ENCODE results near the gene NKAPD1.
A peak's percentile ranks its signal among the peaks of the same experiment; 100 is the strongest.
"Not testable (repeated sequence)": the region's sequence is repeated elsewhere in the genome, so short reads cannot be mapped to it uniquely, and the experiment has no call there.

Gene NKAPD1

DNA sequence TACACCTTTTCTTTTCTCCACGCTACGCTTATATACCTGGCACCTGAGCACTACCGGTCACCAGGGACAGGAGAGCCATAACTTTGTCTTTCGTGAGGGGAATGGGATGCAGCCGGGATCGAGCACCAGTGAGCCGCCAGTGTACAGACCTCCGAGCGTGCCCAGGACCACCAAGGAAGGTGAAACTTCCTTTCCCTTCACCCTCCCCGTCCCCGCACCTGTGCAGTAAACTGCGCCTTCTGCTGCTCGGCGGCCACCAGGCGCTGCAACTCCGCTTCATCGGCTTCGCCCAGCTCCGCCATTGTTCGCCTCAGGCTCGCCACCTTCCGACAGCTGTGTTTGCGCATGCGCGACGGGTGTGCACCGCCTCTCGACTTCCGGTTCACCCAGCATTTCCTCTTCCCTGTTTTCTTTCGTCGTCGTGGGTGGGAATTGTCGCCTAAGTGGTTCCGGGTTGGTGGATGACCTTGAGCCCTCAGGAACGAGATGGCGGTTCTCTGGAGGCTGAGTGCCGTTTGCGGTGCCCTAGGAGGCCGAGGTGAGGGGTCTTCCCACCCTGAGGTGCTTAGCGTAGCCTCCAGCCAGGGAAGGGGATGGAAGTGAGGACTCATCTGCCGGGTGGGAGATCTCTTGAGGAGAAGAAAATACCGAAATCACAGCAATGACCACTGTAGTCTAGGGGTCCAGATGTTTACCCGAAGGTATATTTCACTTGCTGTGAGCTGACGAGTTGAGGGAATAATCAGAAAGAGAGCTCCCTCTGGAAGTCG is 12.5 kb downstream of the NKAPD1 start, which contains the start of the genes SDHD and TIMM8B:
Gene SDHD (plus strand): TSS at position 452 of the 770 bp plus-strand sequence. CDS start 35 bp downstream, at position 487.
Gene TIMM8B (minus strand): TSS at position 335 of the 770 bp plus-strand sequence. CDS start 33 bp downstream, at position 302.
- Histone ChIP-seq H3K4me3 (ENCODE audit: insufficient read depth, low read depth, low read length) (peak within 1 kb of the TSS; percentile 99), H3K4me1 (ENCODE audit: control insufficient read depth, insufficient read depth, low read length) (peaks cover 9% of the 10 kb centered on the region), H3K9me3 (ENCODE audit: control insufficient read depth, low read length) (no peaks in the 10 kb centered on the region), H3K36me3 (ENCODE audit: control insufficient read depth, insufficient read depth, low read length) (peaks cover 29% of the 10 kb centered on the region), H3K27ac (ENCODE audit: insufficient read depth, low read depth, low read length, poor library complexity, severe bottlenecking) (peak within 1 kb of the TSS; percentile 19), H3K27me3 (ENCODE audit: control insufficient read depth, insufficient read depth, low read length, poor library complexity, severe bottlenecking) (no peaks in the 10 kb centered on the region)
- WGBS, 2 experiments = 0% methylated on average over 45 of the region's 45 CpGs

DNA sequence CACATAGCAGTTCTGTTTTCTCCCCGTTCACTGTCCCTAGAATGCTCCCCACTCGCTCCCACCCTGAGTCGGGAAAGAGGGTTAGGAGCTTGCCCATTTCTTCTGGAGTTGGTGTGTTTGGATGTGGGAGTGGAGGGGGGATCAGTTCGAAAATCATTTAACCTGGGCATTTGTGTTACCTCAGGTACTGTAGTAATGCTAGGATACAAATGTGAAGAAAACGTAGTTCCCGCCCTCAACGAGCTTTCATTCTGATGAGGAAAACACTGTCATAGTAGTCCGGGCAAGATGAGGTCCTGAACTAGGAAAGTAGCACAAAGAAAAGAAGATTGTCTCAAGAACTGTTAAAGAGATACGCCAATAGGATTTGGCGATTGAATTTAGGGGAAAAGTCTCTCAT is 13.1 kb downstream of the NKAPD1 start:
- Histone ChIP-seq H3K36me3 (ENCODE audit: control insufficient read depth, insufficient read depth, low read length) (peaks cover 29% of the 10 kb centered on the region), H3K27ac (ENCODE audit: insufficient read depth, low read depth, low read length, poor library complexity, severe bottlenecking) (peak overlapping the region; percentile 19), H3K4me1 (ENCODE audit: control insufficient read depth, insufficient read depth, low read length) (peaks cover 9% of the 10 kb centered on the region), H3K4me3 (ENCODE audit: insufficient read depth, low read depth, low read length) (peak overlapping the region; percentile 99), H3K9me3 (ENCODE audit: control insufficient read depth, low read length) (no peaks in the 10 kb centered on the region), H3K27me3 (ENCODE audit: control insufficient read depth, insufficient read depth, low read length, poor library complexity, severe bottlenecking) (no peaks in the 10 kb centered on the region)
- WGBS, 2 experiments = 22 to 23% methylated on average over 10 of the region's 10 CpGs

DNA sequence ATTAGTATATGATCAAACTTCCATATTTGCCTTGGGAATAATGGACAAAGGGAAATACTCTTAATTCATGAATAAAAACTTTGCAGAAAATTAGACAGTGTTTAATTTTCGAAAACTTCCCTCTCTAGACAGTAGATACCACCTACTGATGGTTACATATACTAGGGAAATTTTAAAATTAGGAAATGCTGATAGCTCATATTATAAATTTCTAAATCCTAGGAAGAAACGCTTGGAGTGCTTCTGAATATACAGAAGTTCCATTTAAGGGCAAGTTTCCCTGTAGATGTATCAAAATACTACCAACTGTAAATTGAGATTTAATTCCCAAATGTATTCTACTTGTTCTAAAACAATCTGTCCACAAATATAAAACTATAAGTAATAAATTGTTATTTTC is 21.2 kb downstream of the NKAPD1 start:
- 92% methylated on average over 1 of the region's 2 CpGs; no CpG with 5 or more reads in 1 of the 2 experiments for WGBS, 2 experiments
- not testable (repeated sequence) for H3K4me1 ChIP-seq (ENCODE audit: control insufficient read depth, insufficient read depth, low read length); H3K9me3 ChIP-seq (ENCODE audit: control insufficient read depth, low read length); H3K27ac ChIP-seq (ENCODE audit: insufficient read depth, low read depth, low read length, poor library complexity, severe bottlenecking); H3K27me3 ChIP-seq (ENCODE audit: control insufficient read depth, insufficient read depth, low read length, poor library complexity, severe bottlenecking); H3K4me3 ChIP-seq (ENCODE audit: insufficient read depth, low read depth, low read length)
- H3K36me3 ChIP-seq (ENCODE audit: control insufficient read depth, insufficient read depth, low read length) = peaks cover 23% of the 10 kb centered on the region

DNA sequence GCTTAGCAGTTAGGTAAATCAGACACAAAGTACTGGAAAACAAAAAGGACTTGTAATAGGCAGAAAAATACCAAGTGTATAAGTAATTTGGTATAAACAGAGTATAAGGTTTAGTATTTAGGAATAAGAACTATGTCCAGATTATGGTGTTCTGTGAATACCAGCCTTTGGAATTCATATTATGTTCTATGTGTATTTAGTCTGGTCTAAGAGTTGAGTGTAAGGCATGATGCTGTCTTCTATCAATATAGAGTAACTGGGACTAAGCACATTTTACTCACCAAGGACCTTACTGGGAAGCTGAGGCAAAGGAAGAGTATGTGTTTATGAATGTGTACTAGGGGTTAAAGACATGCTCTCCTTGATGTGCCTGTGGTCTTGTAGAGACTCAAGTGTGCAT is 22.1 kb downstream of the NKAPD1 start:
- no peaks in the 10 kb centered on the region for H3K27me3 ChIP-seq (ENCODE audit: control insufficient read depth, insufficient read depth, low read length, poor library complexity, severe bottlenecking)
- H3K4me1 ChIP-seq (ENCODE audit: control insufficient read depth, insufficient read depth, low read length) = no peaks in the 10 kb centered on the region
- peaks cover 21% of the 10 kb centered on the region for H3K36me3 ChIP-seq (ENCODE audit: control insufficient read depth, insufficient read depth, low read length)
- H3K9me3 ChIP-seq (ENCODE audit: control insufficient read depth, low read length) = no peaks in the 10 kb centered on the region
- no peak overlapping the region for H3K27ac ChIP-seq (ENCODE audit: insufficient read depth, low read depth, low read length, poor library complexity, severe bottlenecking)
- no peak overlapping the region for H3K4me3 ChIP-seq (ENCODE audit: insufficient read depth, low read depth, low read length)

DNA sequence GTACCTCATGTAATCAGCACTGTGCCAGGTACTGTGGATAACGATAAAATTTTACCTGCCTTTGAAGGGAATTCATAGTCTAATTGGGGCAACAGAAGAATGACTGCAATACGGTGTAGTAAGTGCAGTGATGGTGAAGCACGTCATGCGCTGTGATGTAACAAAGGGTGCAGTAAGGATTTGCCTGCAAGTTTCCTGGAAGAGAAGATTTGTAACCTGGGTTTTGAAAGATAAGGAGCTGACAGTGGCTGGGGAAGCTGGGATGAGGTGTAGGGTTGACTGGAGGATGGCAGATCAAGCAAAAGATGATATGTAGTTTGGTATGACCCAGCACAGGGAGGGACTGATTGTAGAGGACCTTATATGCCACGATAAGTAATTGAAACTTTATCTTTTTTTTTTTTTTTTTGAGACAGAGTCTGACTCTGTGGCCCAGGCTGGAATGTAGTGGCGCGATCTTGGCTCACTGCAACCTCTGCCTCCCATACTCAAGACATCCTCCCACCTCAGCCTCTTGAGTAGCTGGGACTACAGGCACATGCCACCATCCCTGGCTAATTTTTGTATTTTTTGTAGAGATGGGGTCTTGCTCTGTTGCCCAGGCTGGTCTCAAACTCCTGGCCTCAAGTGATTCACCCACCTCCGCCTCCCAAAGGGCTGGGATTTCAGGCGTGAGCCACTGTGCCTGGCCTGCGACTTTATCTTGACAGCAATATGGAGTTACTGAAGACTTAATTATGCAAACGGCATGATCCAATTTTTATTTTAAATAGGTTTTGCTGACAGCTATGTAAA is 23.8 kb downstream of the NKAPD1 start:
- Histone ChIP-seq H3K36me3 (ENCODE audit: control insufficient read depth, insufficient read depth, low read length) (peaks cover 13% of the 10 kb centered on the region), H3K4me3 (ENCODE audit: insufficient read depth, low read depth, low read length) (no peak overlapping the region), H3K4me1 (ENCODE audit: control insufficient read depth, insufficient read depth, low read length) (no peaks in the 10 kb centered on the region), H3K9me3 (ENCODE audit: control insufficient read depth, low read length) (no peaks in the 10 kb centered on the region), H3K27ac (ENCODE audit: insufficient read depth, low read depth, low read length, poor library complexity, severe bottlenecking) (no peak overlapping the region), H3K27me3 (ENCODE audit: control insufficient read depth, insufficient read depth, low read length, poor library complexity, severe bottlenecking) (no peaks in the 10 kb centered on the region)
- WGBS, 2 experiments = 91 to 95% methylated on average over 11 of the region's 11 CpGs

DNA sequence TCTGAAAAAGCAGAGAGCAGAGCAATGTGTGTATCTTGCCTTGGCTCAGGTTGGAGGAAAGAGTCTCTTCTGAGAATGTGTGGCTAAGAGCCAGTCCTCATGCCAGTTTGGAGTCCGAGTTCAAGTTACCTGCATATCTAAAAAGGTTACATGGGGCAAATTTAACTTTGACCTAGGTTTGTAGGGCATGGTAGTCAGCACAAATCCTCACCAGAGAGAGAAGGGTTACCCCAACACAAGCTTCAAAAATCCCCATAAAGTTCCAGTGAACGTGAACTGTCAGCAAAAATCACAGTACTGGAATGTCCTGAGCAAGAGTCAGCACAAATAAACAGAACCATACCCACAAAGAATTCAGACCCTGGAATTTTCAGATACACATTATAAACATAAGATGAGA is 26.4 kb downstream of the NKAPD1 start:
- 88 to 93% methylated on average over 2 of the region's 2 CpGs for WGBS, 2 experiments
- Histone ChIP-seq H3K4me1 (ENCODE audit: control insufficient read depth, insufficient read depth, low read length) (no peaks in the 10 kb centered on the region), H3K27ac (ENCODE audit: insufficient read depth, low read depth, low read length, poor library complexity, severe bottlenecking) (no peak overlapping the region), H3K27me3 (ENCODE audit: control insufficient read depth, insufficient read depth, low read length, poor library complexity, severe bottlenecking) (no peaks in the 10 kb centered on the region), H3K36me3 (ENCODE audit: control insufficient read depth, insufficient read depth, low read length) (peaks cover 4% of the 10 kb centered on the region), H3K9me3 (ENCODE audit: control insufficient read depth, low read length) (no peaks in the 10 kb centered on the region), H3K4me3 (ENCODE audit: insufficient read depth, low read depth, low read length) (no peak overlapping the region)

DNA sequence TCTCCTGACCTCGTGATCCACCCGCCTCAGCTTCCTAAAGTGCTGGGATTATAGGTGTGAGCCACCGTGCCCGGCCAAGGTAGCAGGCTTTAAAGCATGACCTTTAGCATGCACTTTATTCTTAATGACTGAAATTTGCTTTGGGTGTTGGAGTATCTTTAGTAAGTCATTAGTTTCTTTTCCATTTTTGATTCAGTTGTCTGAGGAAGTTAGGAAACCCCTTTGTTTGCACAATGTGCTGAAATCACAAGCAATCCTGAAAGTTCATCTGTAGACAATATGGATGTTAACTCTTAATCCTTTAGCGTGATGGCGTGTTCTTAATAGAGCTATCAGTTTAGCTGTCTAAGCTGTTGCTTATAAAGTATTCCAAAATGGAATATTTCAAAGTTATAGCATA is 29.3 kb downstream of the NKAPD1 start:
- Histone ChIP-seq H3K9me3 (ENCODE audit: control insufficient read depth, low read length) (no peaks in the 10 kb centered on the region), H3K36me3 (ENCODE audit: control insufficient read depth, insufficient read depth, low read length) (no peaks in the 10 kb centered on the region), H3K4me1 (ENCODE audit: control insufficient read depth, insufficient read depth, low read length) (no peaks in the 10 kb centered on the region), H3K27me3 (ENCODE audit: control insufficient read depth, insufficient read depth, low read length, poor library complexity, severe bottlenecking) (no peaks in the 10 kb centered on the region), H3K4me3 (ENCODE audit: insufficient read depth, low read depth, low read length) (no peak overlapping the region), H3K27ac (ENCODE audit: insufficient read depth, low read depth, low read length, poor library complexity, severe bottlenecking) (no peak overlapping the region)
- 93 to 94% methylated on average over 6 of the region's 6 CpGs for WGBS, 2 experiments

DNA sequence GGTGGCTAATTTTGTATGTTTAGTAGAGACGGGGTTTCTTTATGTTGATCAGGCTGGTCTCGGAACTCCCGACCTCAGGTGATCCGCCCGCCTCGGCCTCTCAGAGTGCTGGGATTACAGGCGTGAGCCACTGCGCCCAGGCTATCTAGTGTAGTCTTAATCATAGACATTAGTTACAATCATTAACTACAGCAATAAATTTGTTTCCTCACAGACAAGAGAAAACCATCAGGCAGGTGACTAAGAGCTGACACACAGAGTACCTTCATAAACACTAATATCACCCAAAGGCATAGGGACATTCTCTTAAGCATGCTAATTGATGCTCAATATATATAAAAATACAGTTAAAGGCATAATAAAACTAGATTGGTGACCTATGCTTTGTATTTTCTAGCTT is 32.0 kb downstream of the NKAPD1 start:
- Histone ChIP-seq H3K36me3 (ENCODE audit: control insufficient read depth, insufficient read depth, low read length) (no peaks in the 10 kb centered on the region), H3K4me3 (ENCODE audit: insufficient read depth, low read depth, low read length) (no peak overlapping the region), H3K4me1 (ENCODE audit: control insufficient read depth, insufficient read depth, low read length) (no peaks in the 10 kb centered on the region), H3K27ac (ENCODE audit: insufficient read depth, low read depth, low read length, poor library complexity, severe bottlenecking) (no peak overlapping the region), H3K27me3 (ENCODE audit: control insufficient read depth, insufficient read depth, low read length, poor library complexity, severe bottlenecking) (no peaks in the 10 kb centered on the region), H3K9me3 (ENCODE audit: control insufficient read depth, low read length) (no peaks in the 10 kb centered on the region)
- WGBS, 2 experiments = 93 to 96% methylated on average over 8 of the region's 8 CpGs

DNA sequence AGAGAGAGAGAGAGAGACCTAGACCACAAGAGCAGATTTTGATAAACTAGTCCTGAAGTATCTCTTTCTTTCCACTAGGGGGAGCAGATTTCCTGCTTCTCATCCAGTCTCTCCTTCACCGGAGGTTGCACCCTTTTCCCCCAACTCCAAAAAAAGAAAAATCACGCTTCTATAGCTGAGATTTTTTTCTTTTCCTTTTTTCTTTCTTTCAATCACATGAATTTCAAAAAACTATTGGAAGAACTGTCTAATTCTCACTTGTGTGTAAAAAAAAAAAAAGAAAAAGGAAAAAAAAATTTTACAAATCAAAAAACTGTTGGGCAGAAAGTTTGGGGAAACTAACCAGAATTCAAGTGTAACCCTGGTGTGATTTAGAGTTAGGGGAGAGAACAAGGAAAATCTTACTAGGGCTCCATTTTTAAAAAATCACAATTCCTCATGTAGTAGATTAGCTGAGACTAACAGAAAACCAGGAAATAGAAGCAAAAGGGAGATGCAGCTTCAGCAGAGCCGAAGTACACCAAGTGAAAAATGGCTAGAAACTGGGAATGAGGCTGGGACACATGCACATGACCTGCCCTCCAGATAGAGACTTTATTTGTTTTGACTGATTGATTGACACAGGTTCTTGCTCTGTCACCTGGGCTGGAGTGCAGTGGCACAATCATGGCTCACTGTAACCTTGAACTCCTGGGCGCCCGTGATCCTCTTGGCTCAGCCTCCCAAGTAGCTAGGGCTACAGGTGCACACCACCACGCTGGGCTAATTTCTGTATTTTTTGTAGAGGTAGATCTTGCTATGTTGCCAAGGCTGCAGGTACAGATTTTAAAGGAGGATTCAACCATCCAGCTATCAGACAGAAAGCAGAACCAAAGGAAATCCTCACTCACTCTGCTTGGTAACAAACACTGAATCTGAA is 39.7 kb downstream of the NKAPD1 start:
- 73 to 76% methylated on average over 6 of the region's 6 CpGs for WGBS, 2 experiments
- H3K9me3 ChIP-seq (ENCODE audit: control insufficient read depth, low read length) = no peaks in the 10 kb centered on the region

More for the DNA sequence above, 39.7 kb downstream of the NKAPD1 start:
- Histone ChIP-seq H3K27ac (ENCODE audit: insufficient read depth, low read depth, low read length, poor library complexity, severe bottlenecking) (no peak overlapping the region), H3K4me3 (ENCODE audit: insufficient read depth, low read depth, low read length) (no peak overlapping the region), H3K36me3 (ENCODE audit: control insufficient read depth, insufficient read depth, low read length) (no peaks in the 10 kb centered on the region), H3K4me1 (ENCODE audit: control insufficient read depth, insufficient read depth, low read length) (no peaks in the 10 kb centered on the region), H3K27me3 (ENCODE audit: control insufficient read depth, insufficient read depth, low read length, poor library complexity, severe bottlenecking) (no peaks in the 10 kb centered on the region)

All from ectodermal cell (in vitro differentiated cells).